ENCODE data around the gene CNTN1. TPM values are rescaled to one million over a fixed set of nuclear protein-coding genes. Genes with fewer than 3 reads are reported as not detected.

CNTN1 gene
- total and polyA plus RNA-seq, 2 of the 8 experiments (the other 6 are each of a cell fraction or from before 2014, with no cell fraction given): 7.2 to 21.8 TPM

GRCh38 chr12:40988355-40988754, 296.1 kb downstream of the CNTN1 start:
- Histone ChIP-seq H2BK12ac (ENCODE audit: low read depth, low read length) (no peak overlapping the region), H3K14ac (ENCODE audit: insufficient read length) (no peak overlapping the region), H3K36me3 (ENCODE audit: control insufficient read depth in 2 of 4, insufficient read depth in 4 of 4, low read length in 3 of 4) (no peaks in the 10 kb centered on the region), H3K4ac (replicated peaks; ENCODE audit: insufficient read length, low read depth, low read length) (no peak overlapping the region), H3K4me3 (ENCODE audit: extremely low read depth in 1 of 4, insufficient read depth in 2 of 4, low read depth in 3 of 4, low read length in 4 of 4) (no peak overlapping the region), H2BK5ac (ENCODE audit: low read depth, low read length) (no peak overlapping the region), H3K23me2 (ENCODE audit: low read depth, low read length) (no peaks in the 10 kb centered on the region), H3K9me3 (ENCODE audit: insufficient read depth in 2 of 2, low read depth in 1 of 2, low read length in 1 of 2) (no peaks in the 10 kb centered on the region), H3K4me1 (replicated peaks in 1 of 4; ENCODE audit: control insufficient read depth in 3 of 4, insufficient read depth in 4 of 4, low read length in 3 of 4) (no peaks in the 10 kb centered on the region), H2BK20ac (ENCODE audit: low read length) (no peak overlapping the region), H4K20me1 (replicated peaks in 1 of 2; ENCODE audit: control insufficient read depth in 1 of 2, insufficient read depth in 2 of 2, low read length in 2 of 2) (no peaks in the 10 kb centered on the region), H4K91ac (replicated peaks; ENCODE audit: insufficient read length, low read length) (no peak overlapping the region), H3K18ac (ENCODE audit: extremely low read depth, low read length) (no peak overlapping the region), H3K23ac (ENCODE audit: insufficient read length) (no peak overlapping the region), H3K9ac (replicated peaks in 1 of 4; ENCODE audit: extremely low read depth in 1 of 4, low read depth in 3 of 4, low read length in 3 of 4) (no peak overlapping the region), H4K5ac (ENCODE audit: insufficient read length, low read depth, low read length) (no peak overlapping the region), H2AFZ (ENCODE audit: low read length) (no peak overlapping the region), H3K56ac (replicated peaks; ENCODE audit: insufficient read length, low read depth, low read length) (no peak overlapping the region), H2BK15ac (ENCODE audit: low read length) (no peak overlapping the region), H3K79me1 (ENCODE audit: low read depth, low read length) (no peaks in the 10 kb centered on the region), H2BK120ac (replicated peaks; ENCODE audit: low read depth, low read length) (no peak overlapping the region), H2AK5ac (ENCODE audit: low read depth, low read length) (no peak overlapping the region), H3K79me2 (ENCODE audit: control insufficient read depth in 1 of 2, insufficient read depth in 2 of 2, low read length in 2 of 2) (no peaks in the 10 kb centered on the region), H3K27ac (ENCODE audit: low read depth, low read length) (no peak overlapping the region), H3K4me2 (ENCODE audit: insufficient read depth in 1 of 2, low read depth in 2 of 2, low read length in 2 of 2) (no peak overlapping the region), H3K27me3 (replicated peaks in 1 of 4; ENCODE audit: control insufficient read depth in 3 of 4, extremely low read depth in 1 of 4, insufficient read depth in 3 of 4, low read length in 3 of 4) (no peaks in the 10 kb centered on the region), H4K8ac (ENCODE audit: extremely low read depth, insufficient read depth, low read length) (no peak overlapping the region)
- ChIA-PET CTCF (ENCODE audit: partially characterized antibody) (interaction anchor here (0.7 kb wide), 1 partner anchor 1291 kb away, joined by 4 read pairs; no protein-coding TSS in a partner anchor), POLR2A (ENCODE audit: partially characterized antibody) (no interaction called here)
- FAIRE-seq (no peak), DNase-seq (ENCODE audit: low read depth in 1 of 2, low spot score in 2 of 2) (no peak)
- TF ChIP-seq BRCA1 (IDR thresholded peaks at IDR 0.05; ENCODE audit: low read depth, low read length): no peak
- TF ChIP-seq MAX (IDR thresholded peaks at IDR 0.05): no peak
- no peak for TF ChIP-seq NRF1 (IDR thresholded peaks at IDR 0.05; ENCODE audit: low read depth, low read length)
- no peak for TF ChIP-seq POLR2AphosphoS5 (IDR thresholded peaks at IDR 0.05; ENCODE audit: low read depth, low read length)
- TF ChIP-seq POLR2A (IDR thresholded peaks at IDR 0.05; ENCODE audit: control extremely low read depth in 1 of 2, low read depth in 2 of 2, low read length in 2 of 2): no peak
- no peak for TF ChIP-seq USF2 (IDR thresholded peaks at IDR 0.05; ENCODE audit: low read length)
- TF ChIP-seq CBX5 (IDR thresholded peaks at IDR 0.05; ENCODE audit: low read depth, low read length): no peak
- no peak for TF ChIP-seq EP300 (IDR thresholded peaks at IDR 0.05; ENCODE audit: borderline replicate concordance in 1 of 2, low read depth in 2 of 2, low read length in 2 of 2)
- TF ChIP-seq NANOG (IDR thresholded peaks at IDR 0.05; ENCODE audit: insufficient read depth, low read depth, low read length, poor library complexity, severe bottlenecking): no peak
- no peak for TF ChIP-seq CHD1 (IDR thresholded peaks at IDR 0.05; ENCODE audit: low read depth, low read length)
- 84% methylated on average over 1 of the region's 1 CpG; no CpG with 5 or more reads in 1 of the 2 experiments for WGBS, 2 experiments (ENCODE audit: extremely low coverage in 1 of 2, insufficient coverage in 1 of 2, insufficient read length in 1 of 2, insufficient replicate concordance in 2 of 2, low coverage in 1 of 2, low lambda C conversion rate in 2 of 2, missing lambda C conversion rate in 1 of 2)

All from H1 (cell line).